ENCODE results near the gene ZBTB47. TPM values are rescaled to one million over a fixed set of nuclear protein-coding genes. Genes with fewer than 3 reads are reported as not detected.
A peak's percentile ranks its signal among the peaks of the same experiment; 100 is the strongest.

The ZBTB47 gene
- total RNA-seq, 2 donors from 2014 or later: 83.8 to 109 TPM

DNA sequence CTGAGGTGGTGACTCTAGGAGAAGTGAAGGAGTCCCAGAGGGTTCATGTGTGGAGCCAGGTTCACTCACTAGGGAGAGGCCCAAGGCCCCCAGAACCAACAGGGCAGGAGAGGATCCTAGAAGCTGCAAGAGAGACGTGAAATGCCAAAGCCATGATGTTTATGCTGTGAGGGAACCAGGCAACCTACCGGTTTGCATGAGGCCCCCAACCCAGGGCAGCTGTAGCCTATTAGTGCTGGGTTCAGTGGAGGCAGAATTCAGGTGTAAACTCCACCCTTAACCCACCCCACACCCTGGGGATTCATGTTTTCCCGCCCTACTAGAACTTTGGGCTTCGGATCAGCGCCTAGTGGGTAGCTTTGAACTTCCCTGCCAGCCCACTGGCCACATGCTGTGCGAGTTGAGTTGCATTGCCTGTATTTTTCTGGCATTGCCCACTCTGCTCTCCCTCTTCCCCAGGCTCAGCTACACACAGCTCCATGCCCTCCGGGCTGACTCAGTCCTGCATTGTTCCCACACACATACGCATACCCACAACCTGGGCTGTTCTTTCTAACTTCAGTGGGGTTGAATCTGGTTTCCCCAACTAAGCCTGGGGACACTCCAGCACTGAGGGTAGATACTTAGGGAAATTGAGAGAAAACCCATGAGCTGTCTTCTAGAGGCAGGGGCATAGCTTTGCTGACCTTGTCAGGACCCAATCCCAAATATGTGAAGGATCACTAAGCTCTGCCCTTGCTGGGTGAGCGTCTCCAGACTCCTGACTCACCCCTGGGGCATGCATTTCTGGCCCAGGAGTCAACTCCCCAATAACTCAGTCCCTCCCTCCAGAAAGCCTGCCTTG lies 2.0 kb upstream of the ZBTB47 start:
- DNase-seq (ENCODE audit: low spot score): no peak
- intact Hi-C loops (cut with DNase I): loop anchor here in 1 of 2 donors (10.0 kb wide), 1 partner anchor 47 kb away; the partner anchor contains the start of gene NKTR

DNA sequence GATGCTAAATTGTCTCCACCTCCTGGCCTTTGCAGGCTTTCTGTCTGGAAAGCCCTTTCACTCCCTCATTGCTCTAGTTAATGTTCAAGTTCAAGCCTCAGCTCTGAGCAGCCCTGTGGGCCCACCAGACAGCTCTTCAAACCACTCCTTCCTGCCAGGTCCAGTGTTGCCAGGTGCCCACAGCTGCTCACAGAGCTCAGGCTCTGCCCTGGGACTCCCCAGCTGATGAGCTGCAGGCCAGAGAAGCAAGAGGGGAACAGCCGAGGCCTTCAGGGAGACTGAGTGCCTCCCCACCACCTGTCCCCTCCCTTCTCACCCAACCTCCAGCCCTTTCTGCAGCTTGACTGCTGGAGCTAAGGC lies 1.3 kb upstream of the ZBTB47 start:
- no peak for DNase-seq (ENCODE audit: low spot score)
- intact Hi-C loops (cut with DNase I): loop anchor here in 1 of 2 donors (10.0 kb wide), 1 partner anchor 47 kb away; the partner anchor contains the start of gene NKTR

DNA sequence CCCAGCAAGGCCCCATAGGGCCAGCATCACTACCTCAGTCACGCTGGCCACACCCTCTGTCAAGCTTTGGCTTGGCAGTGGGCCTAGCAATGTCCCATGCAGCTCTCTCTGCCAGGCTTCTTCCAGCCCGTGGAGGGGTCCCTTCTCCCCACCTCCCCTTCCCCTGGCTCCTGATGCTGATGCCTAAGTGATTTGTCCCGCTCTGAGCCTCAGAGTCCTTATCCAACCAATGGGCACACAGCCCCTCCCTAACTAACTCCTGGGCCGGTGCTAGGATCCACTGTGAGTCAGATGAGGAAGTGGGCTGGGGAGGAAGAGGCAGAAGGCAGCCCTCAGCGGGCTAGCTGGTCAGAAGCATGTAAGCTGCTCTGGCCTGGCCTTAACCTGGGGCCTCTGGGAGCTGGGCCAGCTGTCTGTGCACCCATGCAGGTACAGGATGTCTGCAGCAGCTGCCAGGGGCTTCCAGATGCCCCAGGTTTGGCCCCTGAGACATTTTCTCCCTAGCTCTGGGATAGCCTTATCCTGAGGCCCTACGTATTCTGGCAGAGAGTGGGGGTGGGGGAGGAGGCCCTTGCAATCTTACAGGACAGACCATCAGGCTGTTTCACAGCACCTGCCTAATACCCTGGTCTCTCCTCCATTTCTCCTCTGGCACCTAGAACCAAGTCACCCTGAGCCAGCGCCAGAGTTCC lies 740 bp upstream of the ZBTB47 start:
- intact Hi-C loops (cut with DNase I): loop anchor here in 1 of 2 donors (10.0 kb wide), 1 partner anchor 48 kb away; the partner anchor contains the start of gene NKTR
- peak; percentile 92 for DNase-seq (ENCODE audit: low spot score)

DNA sequence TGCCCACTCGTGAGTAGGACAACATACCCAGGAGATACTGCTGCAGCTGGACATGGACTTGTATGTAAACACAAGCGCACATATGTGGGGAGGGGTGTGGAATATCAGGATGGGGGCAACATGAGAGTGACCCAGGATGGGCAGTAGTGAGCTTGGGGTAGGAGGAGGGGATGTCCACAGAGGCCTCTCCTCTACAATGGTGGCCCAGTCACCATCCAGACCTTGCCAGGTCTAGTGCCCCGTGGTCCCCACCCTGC lies 266 bp upstream of the ZBTB47 start:
- DNase-seq (ENCODE audit: low spot score): no peak
- intact Hi-C loops (cut with DNase I): loop anchor here in 1 of 2 donors (10.0 kb wide), 1 partner anchor 48 kb away; the partner anchor contains the start of gene NKTR

DNA sequence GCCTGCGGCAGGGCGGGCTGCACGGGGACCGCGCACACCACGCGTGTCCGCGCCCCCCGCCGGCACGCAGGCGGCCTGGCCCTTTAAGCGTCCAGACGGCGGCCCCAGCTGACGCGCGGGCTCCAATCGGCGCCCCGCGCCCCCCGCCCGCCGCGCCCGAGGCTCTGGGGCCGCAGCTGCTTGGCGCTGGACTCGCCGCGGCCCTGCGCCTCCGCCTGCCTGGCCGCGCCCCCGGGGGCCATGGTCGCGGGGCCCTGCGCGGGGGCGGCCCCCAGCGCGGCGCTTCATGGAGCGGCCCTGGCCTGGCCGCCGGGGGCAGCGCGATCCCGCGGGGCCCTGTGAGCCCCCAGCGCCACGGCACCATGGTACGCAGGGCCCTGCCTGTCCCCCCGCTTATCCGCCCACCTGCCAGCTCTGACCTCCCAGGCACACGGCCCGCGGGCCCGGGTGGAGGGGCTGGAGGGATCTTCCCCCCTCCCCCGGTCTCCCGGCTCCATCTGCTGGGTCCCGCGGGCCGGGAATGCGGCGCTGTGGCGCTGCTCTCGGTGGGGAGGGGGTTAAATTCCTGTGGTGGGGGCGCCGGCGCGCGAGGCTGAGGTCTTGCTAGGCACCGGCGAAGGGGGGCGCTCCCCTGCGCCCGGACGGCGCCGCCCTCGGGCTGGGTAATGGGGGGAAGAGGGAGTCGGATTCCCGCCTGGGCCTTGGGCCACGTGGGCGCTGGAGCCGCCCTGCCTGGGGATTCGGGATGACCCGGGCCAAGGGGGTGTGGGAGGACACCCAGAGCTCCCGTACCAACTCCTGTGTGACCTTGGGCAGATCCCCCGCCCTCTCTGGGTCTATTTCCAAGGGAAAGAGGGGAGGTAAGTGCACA lies 1.1 kb downstream of the ZBTB47 start:
- peak; percentile 92 for DNase-seq (ENCODE audit: low spot score)
- intact Hi-C loops (cut with DNase I): loop anchor here in 1 of 2 donors (5.0 to 10.0 kb wide), 2 partner anchors 50 to 88 kb away; partner anchors contain the start of gene NKTR

DNA sequence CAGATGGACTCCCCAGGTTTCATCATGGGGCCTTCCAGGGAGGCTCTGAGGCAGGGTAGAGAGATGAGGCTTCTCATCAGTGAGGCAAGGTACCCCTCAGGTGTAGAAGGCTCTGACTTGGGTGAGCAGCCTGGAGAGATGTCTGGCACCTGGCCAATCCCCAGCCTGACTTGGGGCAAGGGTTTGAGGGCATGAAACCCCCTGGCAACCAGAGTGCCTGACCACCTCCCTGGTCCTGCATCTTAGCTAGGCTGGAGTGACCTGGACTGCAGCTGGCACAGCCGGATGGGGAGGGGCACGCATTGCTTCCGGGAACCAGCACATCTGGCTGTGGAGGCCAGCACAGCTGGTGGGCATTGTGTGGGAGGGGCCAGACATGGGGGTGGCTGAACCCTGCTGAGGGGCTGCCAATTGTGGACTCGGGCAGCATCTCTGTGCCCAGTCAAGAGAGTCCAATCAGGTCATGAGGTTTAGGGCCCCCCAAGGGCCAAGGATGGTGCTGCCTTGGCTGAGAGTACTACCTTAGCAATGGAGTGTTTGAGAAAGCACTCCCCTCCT lies 1.9 kb downstream of the ZBTB47 start:
- peak; percentile 82 for DNase-seq (ENCODE audit: low spot score)
- intact Hi-C loops (cut with DNase I): loop anchor here in 1 of 2 donors (5.0 to 10.0 kb wide), 2 partner anchors 51 to 87 kb away; partner anchors contain the start of gene NKTR

DNA sequence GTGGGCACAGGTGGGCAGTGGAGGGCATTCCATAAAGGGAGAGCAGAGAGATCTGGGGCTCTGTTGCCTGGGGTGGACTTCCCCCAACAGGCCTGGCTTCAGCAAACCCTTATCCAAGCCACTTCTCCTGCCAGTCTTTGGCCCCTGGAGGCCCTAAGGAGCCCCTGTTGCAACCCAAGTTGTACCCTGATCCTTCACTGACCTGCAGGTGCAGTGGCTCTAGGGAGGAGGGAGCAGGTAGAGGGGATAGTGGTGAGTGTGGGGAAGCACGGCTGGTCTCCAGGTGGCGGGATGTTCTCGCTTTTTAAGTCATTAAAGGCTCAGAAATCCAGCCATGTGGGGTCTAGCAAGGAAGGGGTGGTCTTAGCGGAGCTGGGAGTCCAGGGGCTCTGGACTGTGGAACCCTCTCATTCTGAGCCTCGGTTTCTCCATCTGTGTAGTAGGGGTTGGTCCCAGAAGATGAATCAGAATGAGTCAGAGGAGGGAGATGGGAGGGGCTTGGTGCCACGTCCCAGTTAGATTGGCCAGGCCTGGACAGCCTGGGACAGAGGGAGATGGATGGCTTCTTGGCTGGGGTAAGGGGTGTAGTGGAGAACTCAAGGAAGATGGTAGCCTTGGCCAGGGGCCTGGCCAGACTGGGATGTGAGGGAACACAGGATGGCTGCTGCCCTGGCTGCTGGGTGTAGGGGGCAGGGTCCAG lies 2.6 kb downstream of the ZBTB47 start:
- peak; percentile 77 for DNase-seq (ENCODE audit: low spot score)
- intact Hi-C loops (cut with DNase I): loop anchor here in 1 of 2 donors (5.0 to 10.0 kb wide), 2 partner anchors 51 to 86 kb away; partner anchors contain the start of gene NKTR

DNA sequence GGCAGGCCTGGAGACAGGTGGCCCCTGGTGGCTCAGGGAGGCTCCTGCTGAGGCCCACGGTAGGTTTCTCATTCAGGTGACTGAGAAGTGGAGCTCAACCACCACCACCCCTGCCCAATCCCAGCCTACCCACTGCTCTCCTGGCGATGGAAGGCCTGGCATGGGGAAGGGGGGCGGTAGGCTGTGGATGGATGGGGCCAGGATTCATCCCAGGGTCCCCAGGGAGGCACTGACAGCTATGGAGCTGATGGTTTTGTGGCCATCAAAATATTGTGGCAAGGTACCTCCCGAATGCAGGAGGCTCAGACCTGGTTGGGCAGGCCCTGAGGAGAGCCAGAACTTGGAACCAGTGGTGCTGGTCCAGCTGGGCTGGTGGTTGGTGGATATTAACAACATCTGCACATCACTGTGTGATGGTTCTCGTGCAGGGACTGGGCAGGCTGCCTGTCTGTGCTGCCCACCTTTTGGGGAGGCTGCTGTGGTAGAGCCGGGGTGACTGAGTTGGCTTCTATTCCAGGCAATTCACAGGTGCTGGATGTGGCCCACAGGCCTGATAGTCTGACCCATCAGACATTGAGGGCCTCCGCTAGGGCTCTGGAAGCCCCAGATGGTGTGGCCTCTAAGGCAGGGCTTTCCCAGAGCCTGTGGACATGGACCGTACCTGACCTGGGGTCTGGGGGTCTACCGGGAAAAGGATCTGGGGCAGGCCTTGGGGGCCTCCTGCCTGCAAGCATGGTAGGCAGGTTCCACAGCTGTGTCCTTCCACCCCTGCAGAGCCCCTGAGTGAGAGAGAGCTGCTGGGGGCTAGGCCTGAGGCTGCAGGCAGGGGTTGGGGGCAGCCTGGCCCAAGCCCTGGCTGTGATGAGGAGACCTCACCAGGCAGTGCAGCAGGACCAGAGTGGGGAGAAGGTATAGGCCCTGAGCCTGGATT lies 3.4 kb downstream of the ZBTB47 start:
- intact Hi-C loops (cut with DNase I): loop anchor here in 1 of 2 donors (5.0 to 10.0 kb wide), 2 partner anchors 52 to 85 kb away; partner anchors contain the start of gene NKTR
- DNase-seq (ENCODE audit: low spot score): peak; percentile 73

DNA sequence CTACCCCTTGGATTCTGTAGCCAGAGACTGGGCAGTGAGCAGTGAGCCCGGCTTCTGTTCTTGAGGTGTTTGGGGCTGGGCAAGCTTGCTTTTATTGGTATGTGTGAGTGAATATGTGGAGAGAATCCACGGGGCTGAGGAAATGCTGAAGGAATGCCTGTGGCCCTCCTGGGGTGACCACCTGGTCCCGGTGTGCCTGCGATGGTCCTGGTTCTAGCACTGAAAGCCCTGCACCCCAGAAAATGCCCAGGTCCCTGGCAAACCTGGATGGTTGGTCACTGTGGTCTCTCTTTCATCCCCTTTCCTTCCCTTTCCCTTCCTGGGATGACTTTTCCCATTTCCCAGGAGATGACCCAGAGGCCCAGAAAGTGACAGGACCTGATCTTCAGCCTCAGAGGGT lies 4.2 kb downstream of the ZBTB47 start:
- DNase-seq (ENCODE audit: low spot score): no peak
- intact Hi-C loops (cut with DNase I): loop anchor here in 1 of 2 donors (5.0 to 10.0 kb wide), 2 partner anchors 53 to 85 kb away; partner anchors contain the start of gene NKTR

DNA sequence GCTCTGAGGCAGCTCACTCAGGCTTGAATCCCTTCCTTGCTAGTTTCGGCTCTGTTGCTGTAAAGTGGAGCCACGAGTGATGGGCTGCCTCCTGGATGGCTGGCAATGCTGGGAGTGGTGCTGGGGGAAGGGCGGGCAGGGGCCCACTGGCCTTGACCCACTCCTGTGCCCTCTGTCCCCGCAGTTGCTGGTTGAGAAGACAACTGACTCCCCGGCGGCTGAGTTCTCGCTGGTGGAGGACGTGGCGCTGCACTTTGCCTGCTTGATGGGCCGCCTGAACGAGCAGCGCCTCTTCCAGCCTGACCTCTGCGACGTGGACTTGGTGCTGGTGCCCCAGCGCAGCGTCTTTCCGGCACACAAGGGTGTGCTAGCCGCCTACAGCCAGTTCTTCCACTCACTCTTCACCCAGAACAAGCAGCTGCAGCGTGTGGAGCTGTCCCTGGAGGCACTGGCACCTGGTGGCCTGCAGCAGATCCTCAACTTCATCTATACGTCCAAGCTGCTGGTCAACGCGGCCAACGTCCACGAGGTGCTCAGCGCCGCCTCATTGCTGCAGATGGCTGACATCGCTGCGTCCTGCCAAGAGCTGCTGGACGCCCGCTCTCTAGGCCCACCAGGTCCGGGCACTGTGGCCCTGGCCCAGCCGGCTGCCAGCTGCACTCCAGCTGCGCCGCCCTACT lies 4.7 kb downstream of the ZBTB47 start:
- peak; percentile 80 for DNase-seq (ENCODE audit: low spot score)
- intact Hi-C loops (cut with DNase I): loop anchor here in 1 of 2 donors (5.0 to 10.0 kb wide), 2 partner anchors 53 to 84 kb away; partner anchors contain the start of gene NKTR

DNA sequence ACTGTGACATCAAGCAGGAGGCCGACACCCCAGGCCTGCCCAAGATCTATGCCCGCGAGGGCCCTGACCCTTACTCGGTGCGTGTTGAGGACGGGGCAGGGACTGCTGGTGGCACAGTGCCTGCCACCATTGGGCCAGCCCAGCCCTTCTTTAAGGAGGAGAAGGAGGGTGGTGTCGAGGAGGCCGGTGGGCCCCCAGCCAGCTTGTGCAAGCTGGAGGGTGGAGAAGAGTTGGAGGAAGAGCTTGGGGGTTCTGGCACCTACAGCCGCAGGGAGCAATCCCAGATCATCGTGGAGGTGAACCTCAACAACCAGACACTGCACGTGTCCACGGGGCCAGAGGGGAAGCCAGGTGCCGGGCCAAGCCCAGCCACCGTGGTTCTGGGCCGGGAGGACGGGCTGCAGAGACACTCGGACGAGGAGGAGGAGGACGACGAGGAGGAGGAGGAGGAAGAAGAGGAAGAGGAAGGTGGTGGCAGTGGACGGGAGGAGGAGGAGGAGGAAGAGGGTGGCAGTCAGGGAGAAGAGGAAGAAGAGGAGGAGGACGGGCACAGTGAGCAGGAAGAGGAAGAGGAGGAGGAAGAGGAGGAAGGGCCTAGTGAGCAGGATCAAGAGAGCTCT lies 5.4 kb downstream of the ZBTB47 start:
- peak; percentile 71 for DNase-seq (ENCODE audit: low spot score)
- intact Hi-C loops (cut with DNase I): loop anchor here in 1 of 2 donors (5.0 to 10.0 kb wide), 2 partner anchors 54 to 83 kb away; partner anchors contain the start of gene NKTR

DNA sequence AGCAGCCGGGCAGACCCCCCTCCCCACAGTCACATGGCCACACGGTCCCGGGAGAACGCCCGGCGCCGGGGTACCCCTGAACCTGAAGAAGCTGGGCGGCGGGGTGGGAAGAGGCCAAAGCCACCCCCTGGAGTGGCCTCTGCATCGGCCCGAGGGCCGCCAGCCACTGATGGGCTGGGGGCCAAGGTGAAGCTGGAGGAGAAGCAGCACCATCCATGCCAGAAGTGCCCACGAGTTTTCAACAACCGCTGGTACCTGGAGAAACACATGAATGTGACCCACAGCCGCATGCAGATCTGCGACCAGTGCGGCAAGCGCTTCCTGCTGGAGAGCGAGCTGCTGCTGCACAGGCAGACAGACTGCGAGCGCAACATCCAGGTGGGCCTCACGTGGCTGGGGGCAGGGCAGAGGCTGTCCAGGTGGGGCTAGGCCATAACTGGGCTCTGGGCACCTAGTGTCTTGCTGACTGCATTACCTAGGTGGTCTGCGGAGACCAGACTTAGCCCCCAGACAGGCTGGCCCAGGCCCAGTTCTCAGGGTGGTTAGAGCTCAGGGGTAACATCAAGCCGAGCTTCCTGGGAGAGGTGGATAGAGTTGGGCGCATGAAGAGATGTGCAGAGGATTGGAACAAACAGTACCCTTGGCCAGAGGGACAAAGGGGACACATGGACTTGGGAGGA lies 6.1 kb downstream of the ZBTB47 start:
- intact Hi-C loops (cut with DNase I): loop anchor here (5.0 to 10.0 kb wide), 3 partner anchors 55 to 968 kb away; partner anchors contain the start of gene NKTR (in 1 of the 2)
- DNase-seq (ENCODE audit: low spot score): peak; percentile 73

DNA sequence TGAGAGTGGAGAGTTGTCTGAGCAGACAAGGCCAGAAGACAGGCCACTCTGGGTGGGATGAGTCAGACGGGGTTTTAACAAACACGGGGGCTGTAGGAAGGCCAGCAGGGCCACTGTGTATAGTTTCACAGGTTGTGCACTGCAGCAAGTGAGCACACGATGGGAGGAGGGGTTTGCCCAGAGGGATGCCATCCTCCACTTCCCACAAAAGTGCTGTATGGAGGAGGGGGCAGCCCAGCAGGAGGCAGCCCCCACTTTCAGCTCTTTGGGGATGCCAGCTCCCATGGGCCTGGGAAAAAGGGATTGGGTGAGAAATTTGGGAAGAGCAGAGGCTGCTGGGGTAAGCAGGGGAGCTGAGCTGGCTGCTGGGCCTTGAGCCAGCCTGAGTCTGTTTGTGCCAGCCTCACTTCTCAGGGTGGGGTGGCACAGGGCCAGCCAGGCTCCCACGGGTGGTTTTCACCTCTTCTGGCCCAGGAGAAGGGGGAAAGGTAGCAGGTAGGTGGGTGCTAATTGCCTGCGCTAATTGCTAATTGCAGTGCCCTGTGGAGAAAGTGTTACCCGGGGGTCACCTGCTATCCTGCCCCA lies 6.7 kb downstream of the ZBTB47 start:
- DNase-seq (ENCODE audit: low spot score): no peak
- intact Hi-C loops (cut with DNase I): loop anchor here in 1 of 2 donors (5.0 kb wide), 1 partner anchor 967 kb away; no protein-coding TSS in a partner anchor

DNA sequence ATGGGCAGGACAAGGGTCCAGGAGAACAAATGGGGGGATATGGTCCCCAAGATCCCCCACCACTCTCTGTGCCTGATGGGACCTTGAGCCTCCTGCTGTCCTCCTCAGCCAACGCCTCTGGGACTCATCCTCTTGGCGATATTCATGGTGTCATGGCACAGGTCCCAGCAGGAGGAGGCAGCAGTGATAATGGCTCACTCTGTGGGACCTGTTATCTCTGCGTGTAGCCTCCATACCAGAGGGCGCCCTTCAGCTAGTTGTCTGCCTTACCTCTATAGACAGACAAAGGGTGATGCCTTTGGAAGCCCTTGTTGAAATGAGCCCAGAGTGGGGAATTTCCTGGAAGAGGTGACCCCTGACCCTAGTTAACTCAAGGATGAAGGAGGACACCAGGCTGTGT lies 7.4 kb downstream of the ZBTB47 start:
- DNase-seq (ENCODE audit: low spot score): no peak
- intact Hi-C loops (cut with DNase I): loop anchor here in 1 of 2 donors (5.0 kb wide), 1 partner anchor 966 kb away; no protein-coding TSS in a partner anchor

DNA sequence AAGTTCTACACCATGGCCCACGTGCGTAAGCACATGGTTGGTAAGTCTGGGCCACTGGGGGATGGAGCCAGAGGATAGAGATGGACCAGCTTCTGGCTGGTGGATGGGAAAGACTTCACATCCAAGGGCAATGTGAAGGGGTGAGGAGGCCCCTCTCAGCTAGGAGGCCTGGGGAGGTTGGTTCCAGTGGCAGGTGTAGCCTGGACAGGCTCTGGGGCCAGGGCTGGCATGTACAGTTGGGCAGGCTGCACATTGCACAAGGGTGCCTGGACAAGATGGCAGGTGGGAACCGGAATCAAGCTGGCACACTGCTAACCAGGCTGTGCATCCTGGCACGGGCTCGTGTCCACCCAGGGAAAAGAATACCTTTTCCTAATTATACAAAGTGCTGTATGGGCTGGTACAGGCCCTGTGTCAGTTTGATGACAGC lies 8.1 kb downstream of the ZBTB47 start:
- intact Hi-C loops (cut with DNase I): loop anchor here in 1 of 2 donors (5.0 kb wide), 1 partner anchor 966 kb away; no protein-coding TSS in a partner anchor
- DNase-seq (ENCODE audit: low spot score): peak; percentile 77

Measured in posterior vena cava (tissue), 2 donors.